Measurements from ENCODE around the gene TREH.

TREH gene

GRCh38 chr11:118628031-118628430, 51.4 kb downstream of the TREH start:
- H3K27ac ChIP-seq: no peak overlapping the region
- H3K36me3 ChIP-seq (replicated peaks): peaks cover 80% of the 10 kb centered on the region
- H3K4me3 ChIP-seq (ENCODE audit: low read depth, low read length): no peak overlapping the region
- DNase-seq: no peak
- no peak for TF ChIP-seq CTCF (IDR thresholded peaks at IDR 0.05; ENCODE audit: low read depth, low read length, missing control alignments)
- no peaks in the 10 kb centered on the region for H3K27me3 ChIP-seq (replicated peaks)
- in situ Hi-C loops (cut with HindIII; ENCODE audit: low pct_ligation_motif_present, low sequenced_read_pairs): no loop called here

- in situ Hi-C loops (cut with HindIII; ENCODE audit: low pct_ligation_motif_present, low sequenced_read_pairs): no loop called here
- no peak for TF ChIP-seq CTCF (IDR thresholded peaks at IDR 0.05; ENCODE audit: low read depth, low read length, missing control alignments)
Observed at GRCh38 chr11:118627566-118627965, 51.9 kb downstream of the TREH start.

GRCh38 chr11:118625976-118626375, 53.5 kb downstream of the TREH start:
- no peak for TF ChIP-seq CTCF (IDR thresholded peaks at IDR 0.05; ENCODE audit: low read depth, low read length, missing control alignments)
- no peak overlapping the region for H3K4me3 ChIP-seq (ENCODE audit: low read depth, low read length)
- in situ Hi-C loops (cut with HindIII; ENCODE audit: low pct_ligation_motif_present, low sequenced_read_pairs): no loop called here
- H3K27ac ChIP-seq: no peak overlapping the region
- H3K27me3 ChIP-seq (replicated peaks): no peaks in the 10 kb centered on the region
- no peak for DNase-seq
- peaks cover 61% of the 10 kb centered on the region for H3K36me3 ChIP-seq (replicated peaks)

More at GRCh38 chr11:118627566-118627965, 51.9 kb downstream of the TREH start:
- no peak for DNase-seq
- Histone ChIP-seq H3K36me3 (replicated peaks) (peaks cover 77% of the 10 kb centered on the region), H3K27me3 (replicated peaks) (no peaks in the 10 kb centered on the region), H3K27ac (no peak overlapping the region), H3K4me3 (ENCODE audit: low read depth, low read length) (no peak overlapping the region)

GRCh38 chr11:118625036-118625690, 54.3 kb downstream of the TREH start:
- Histone ChIP-seq H3K36me3 (replicated peaks) (peaks cover 56% of the 10 kb centered on the region), H3K27ac (no peak overlapping the region), H3K4me3 (ENCODE audit: low read depth, low read length) (no peak overlapping the region), H3K27me3 (replicated peaks) (no peaks in the 10 kb centered on the region)
- no peak for DNase-seq
- TF ChIP-seq CTCF (IDR thresholded peaks at IDR 0.05; ENCODE audit: low read depth, low read length, missing control alignments): no peak
- in situ Hi-C loops (cut with HindIII; ENCODE audit: low pct_ligation_motif_present, low sequenced_read_pairs): no loop called here

- DNase-seq: no peak
- no peak for TF ChIP-seq CTCF (IDR thresholded peaks at IDR 0.05; ENCODE audit: low read depth, low read length, missing control alignments)
- peak overlapping the region; percentile 98 for H3K27ac ChIP-seq
- no peaks in the 10 kb centered on the region for H3K27me3 ChIP-seq (replicated peaks)
- peak overlapping the region; percentile 76 for H3K4me3 ChIP-seq (ENCODE audit: low read depth, low read length)
- in situ Hi-C loops (cut with HindIII; ENCODE audit: low pct_ligation_motif_present, low sequenced_read_pairs): no loop called here
- H3K36me3 ChIP-seq (replicated peaks): peaks cover 40% of the 10 kb centered on the region
Observed at GRCh38 chr11:118623269-118623655, 56.2 kb downstream of the TREH start.

Measured in brain microvascular endothelial cell (primary cell).